ENCODE results near the gene RNF157. TPM values are rescaled to one million over a fixed set of nuclear protein-coding genes. Genes with fewer than 3 reads are reported as not detected.

Gene RNF157
- total and polyA plus RNA-seq, 2 of the 13 experiments (the other 11 are each of a cell fraction or from before 2014, with no cell fraction given): 0.44 to 1.5 TPM

DNA sequence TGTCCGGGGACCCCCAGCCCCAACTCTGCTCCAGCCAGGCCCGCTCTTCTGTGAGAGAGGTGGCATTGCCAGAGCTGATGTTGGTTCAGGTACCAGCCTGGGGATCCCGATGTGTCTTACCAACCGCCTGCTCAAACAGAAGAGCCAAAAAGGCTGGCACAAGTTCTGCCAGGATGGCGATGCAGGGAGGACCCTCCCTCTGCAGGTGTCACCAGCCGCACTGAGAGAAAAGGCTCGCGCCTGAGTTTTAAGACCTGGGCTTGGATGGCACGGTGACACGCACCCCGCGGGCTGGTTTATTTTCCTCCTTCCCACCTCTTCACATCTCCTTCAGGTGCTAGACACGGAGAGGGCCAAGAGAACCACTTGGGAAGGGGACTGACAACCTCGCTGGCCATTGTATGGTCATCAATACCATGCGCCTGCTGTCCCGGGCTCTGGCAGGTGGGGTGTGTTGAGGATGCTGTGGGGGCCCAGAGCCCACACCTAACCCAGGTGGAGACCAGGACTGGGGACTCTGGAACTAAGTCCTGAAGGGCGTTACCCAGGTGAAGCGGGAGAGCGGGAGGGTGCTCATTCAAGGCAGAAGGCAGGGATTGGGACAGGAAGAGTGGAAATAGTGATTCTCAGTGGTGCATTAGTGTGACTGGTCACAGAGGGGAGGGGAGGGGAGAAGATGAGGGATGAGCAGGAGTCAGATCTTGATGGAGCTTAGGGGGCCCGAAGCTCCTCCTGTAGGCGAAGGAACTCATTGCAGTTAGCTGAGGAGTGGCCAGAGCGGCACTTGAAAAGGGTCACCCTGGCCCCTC is 115.5 kb downstream of the RNF157 start (continued):
- TF ChIP-seq, protein P1, sequence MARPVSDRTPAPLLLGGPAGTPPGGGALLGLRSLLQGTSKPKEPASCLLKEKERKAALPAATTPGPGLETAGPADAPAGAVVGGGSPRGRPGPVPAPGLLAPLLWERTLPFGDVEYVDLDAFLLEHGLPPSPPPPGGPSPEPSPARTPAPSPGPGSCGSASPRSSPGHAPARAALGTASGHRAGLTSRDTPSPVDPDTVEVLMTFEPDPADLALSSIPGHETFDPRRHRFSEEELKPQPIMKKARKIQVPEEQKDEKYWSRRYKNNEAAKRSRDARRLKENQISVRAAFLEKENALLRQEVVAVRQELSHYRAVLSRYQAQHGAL (CRISPR knock-in tag; IDR thresholded peaks at IDR 0.05; ENCODE audit: not compliant biosample characterization): no peak
- no peak for TF ChIP-seq ZHX2 (IDR thresholded peaks at IDR 0.05; ENCODE audit: low read depth)
- no peak for TF ChIP-seq ZHX2 (CRISPR knock-in tag; IDR thresholded peaks at IDR 0.05; ENCODE audit: borderline replicate concordance)
- no peak for TF ChIP-seq BRF2 (CRISPR knock-in tag; IDR thresholded peaks at IDR 0.05)
- TF ChIP-seq PATZ1 (CRISPR knock-in tag; IDR thresholded peaks at IDR 0.05): no peak
- no peak for TF ChIP-seq SMARCE1 (IDR thresholded peaks at IDR 0.05; ENCODE audit: borderline replicate concordance)
